HG03039 (cell line): Measurements from ENCODE around the gene ARMH2.
"Not testable (repeated sequence)": the region's sequence is repeated elsewhere in the genome, so short reads cannot be mapped to it uniquely, and the experiment has no call there.

Experiments used
- ATAC-seq: cut with Tn5 transposase; IDR thresholded peaks from one replicate; pipeline ENCODE4 v1.9.1; 2021; ENCODE audit warnings: mild to moderate bottlenecking, moderate library complexity; ENCODE audit not compliant: unreplicated experiment

ARMH2 gene

DNA sequence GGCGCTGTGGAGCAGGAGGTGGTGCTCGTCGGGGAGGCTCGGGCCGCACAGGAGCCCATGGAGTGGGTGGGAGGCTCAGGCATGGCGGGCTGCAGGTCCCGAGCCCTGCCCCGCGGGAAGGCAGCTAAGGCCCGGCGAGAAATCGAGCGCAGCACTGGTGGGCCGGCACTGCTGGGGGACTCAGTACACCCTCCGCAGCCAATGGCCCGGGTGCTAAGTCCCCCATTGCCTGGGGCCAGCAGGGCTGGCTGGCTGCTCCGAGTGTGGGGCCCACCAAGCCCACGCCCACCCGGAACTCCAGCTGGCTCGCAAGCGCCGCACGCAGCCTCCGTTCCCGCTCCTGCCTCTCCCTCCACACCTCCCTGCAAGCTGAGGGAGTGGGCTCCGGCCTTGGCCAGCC, 32.7 kb downstream of the ARMH2 start:
- not testable (repeated sequence) for ATAC-seq

- ATAC-seq = not testable (repeated sequence)
Observed at GRCh38 chr6:24764833-24765828, 33.6 kb downstream of the ARMH2 start.

DNA sequence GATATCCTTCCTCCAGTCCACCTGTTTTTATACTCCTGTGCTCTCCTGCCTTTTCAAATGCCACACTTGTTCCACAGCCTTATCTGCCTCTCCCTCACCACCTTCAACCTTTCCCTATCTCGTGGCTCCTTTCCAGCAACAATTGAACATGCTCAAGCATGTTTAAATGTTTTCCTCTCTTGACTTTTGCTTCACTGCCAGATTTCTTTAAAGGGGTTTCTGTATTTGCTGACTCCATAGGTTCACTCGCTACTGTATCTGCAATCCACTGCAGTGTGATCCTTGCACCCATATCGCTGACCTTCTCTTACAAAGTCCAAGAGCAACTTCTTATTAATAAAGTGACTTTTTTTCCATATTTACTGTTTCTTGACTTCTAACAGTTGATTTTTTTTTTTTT, 35.1 kb downstream of the ARMH2 start:
- ATAC-seq = no peak

DNA sequence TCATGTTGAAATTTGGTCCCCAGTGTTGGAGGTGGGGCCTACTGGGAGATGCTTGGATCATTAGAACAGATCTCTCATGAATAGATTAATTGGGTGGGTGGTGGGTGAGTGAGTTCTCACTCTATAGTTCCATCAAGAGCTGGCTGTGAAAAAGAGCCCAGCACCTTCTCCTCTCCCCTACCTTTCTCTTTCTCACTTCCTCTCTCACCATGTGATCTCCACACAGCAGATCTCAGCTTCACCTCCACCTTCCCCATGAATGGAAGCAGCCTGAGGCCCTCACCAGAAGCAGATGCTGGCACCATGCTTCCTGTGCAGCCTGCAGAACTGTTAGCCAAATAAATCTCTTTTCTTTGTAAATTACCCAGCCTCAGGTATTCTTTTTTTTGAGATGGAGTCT, 36.9 kb downstream of the ARMH2 start:
- ATAC-seq = no peak

DNA sequence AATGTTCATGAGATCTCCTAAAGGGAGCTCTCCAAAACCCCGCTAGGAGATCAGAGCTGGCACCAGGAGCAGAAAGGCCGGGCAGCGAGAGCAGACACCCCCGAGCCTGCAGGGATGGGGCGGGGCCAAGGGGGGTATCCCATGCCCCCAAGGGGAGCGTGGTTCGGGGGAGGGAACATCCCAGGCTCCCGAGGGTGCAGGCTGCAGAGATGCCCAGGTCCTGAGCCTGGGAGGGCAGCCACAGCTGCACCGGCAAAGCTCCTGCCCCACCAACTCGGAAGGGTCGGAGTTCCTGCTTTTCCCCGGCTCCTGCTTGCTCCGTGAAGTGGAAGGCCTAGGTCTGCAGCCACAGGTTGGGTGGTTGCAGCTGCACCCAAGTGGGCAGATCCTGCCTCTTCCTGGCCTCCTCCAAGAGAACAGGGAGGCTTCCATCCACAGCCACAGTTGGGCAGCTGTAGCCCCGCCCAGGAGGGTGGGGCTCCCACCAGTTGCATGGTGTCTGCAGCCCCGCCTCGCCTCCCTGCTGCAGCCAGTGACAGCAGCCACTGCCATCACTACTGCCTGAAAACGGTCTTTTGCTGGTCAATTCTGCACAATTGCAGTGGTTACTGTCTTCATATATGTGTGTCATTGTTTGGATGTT, 37.4 kb downstream of the ARMH2 start:
- no peak for ATAC-seq

GRCh38 chr6:24760210-24760609, 38.5 kb downstream of the ARMH2 start:
- no peak for ATAC-seq

DNA sequence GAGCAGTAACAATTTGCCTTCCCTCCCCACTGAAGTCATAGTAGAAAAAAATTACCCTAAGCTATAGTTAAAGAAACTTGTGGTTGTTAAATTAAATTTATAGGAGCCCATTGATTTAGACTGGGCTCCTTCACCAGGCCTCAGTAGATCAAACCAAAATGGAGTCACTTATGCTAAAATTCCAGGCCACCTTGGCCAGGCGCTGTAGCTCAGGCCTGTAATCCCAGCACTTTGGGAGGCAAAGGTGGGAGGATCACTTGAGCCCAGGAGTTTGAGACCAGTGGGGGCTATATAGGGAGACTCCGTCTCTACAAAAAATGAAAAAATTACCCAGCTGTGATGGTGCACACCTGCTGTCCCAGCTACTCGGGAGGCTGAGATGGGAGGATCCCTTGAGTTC, 39.0 kb downstream of the ARMH2 start:
- no peak for ATAC-seq

- no peak for ATAC-seq
Observed at GRCh38 chr6:24757611-24758010, 41.1 kb downstream of the ARMH2 start.

DNA sequence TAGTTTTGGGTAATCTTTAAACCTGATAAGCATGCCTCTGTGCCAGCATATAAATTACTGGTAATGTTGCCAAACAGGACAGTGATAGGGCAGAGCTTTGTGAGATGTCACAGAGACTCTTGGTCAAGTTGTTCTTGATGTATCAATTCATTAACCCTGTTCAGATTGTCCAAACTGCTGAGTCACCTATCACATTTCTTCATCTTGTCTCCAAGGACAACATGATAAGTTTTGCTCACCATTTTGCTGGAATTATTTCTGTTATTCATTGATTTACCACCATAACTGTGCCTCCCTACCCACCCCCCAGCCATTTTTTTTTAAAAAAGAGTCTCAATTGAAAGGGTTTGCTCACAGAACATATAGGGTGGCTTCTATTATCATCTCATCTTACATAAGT, 43.4 kb downstream of the ARMH2 start:
- no peak for ATAC-seq

GRCh38 chr6:24754378-24754777, 44.3 kb downstream of the ARMH2 start:
- not testable (repeated sequence) for ATAC-seq

DNA sequence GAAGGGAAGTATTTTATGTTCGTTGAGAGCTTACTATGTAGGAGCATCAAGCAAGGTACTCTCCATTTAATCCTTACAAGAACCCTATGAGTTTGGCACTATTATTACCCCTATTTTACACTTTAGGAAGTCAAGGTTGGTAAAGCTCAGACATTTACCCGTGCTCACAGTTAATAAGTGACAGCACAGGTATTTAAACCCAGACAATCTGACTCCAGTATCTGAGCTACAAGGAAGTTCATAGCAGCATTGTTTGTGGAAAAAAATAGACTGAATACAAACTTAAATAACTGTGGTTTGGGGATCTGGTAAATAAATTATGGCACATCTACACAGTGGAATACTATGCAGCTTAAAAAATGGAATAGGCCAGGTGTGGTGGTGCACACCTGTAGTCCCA, 45.2 kb downstream of the ARMH2 start:
- no peak for ATAC-seq

- no peak for ATAC-seq
Observed at GRCh38 chr6:24752917-24753492, 45.7 kb downstream of the ARMH2 start.

- no peak for ATAC-seq
Observed at GRCh38 chr6:24752503-24752902, 46.2 kb downstream of the ARMH2 start.

DNA sequence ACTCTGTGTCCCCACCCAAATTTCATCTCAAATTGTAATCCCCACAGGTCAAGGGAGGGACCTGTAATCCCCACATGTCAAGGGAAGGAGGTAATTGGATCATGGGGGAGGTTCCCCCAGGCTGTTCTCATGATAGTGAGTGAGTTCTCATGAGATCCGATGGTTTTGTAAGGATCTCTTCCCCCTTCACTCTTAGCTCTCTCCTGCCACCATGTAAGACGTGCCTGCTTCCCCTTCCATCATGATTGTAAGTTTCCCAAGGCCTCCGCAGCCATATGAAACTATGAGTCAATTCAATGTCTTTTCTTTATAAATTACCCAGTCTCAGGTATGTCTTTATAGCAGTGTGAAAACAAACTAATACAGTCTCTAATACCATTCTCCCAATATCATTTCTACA, 47.8 kb downstream of the ARMH2 start:
- not testable (repeated sequence) for ATAC-seq

GRCh38 chr6:24749297-24749696, 49.4 kb downstream of the ARMH2 start:
- ATAC-seq = no peak
